ENCODE measurements around the gene ECI1.

The ECI1 gene

GRCh38 chr16:2195322-2196161, 55.8 kb downstream of the ECI1 start:
- no peak for FAIRE-seq
- TF ChIP-seq CTCF (IDR thresholded peaks at IDR 0.05; ENCODE audit: insufficient read depth, missing control alignments), result no peak
- DNase-seq (ENCODE audit: insufficient read length, low spot score), result no peak

- DNase-seq (ENCODE audit: insufficient read length, low spot score), result peak; percentile 75
- peak; percentile 48 for TF ChIP-seq CTCF (IDR thresholded peaks at IDR 0.05; ENCODE audit: insufficient read depth, missing control alignments)
- FAIRE-seq, result no peak
Observed at GRCh38 chr16:2194852-2195321, 56.5 kb downstream of the ECI1 start.

- FAIRE-seq (no peak), DNase-seq (ENCODE audit: insufficient read length, low spot score) (no peak)
- TF ChIP-seq CTCF (IDR thresholded peaks at IDR 0.05; ENCODE audit: insufficient read depth, missing control alignments), result no peak
Observed at GRCh38 chr16:2194166-2194834, 57.1 kb downstream of the ECI1 start.

GRCh38 chr16:2191446-2191706, 60.0 kb downstream of the ECI1 start:
- TF ChIP-seq CTCF (IDR thresholded peaks at IDR 0.05; ENCODE audit: insufficient read depth, missing control alignments), result no peak
- DNase-seq (ENCODE audit: insufficient read length, low spot score), result no peak
- no peak for FAIRE-seq

GRCh38 chr16:2190659-2191445, 60.5 kb downstream of the ECI1 start:
- DNase-seq (ENCODE audit: insufficient read length, low spot score) (no peak), FAIRE-seq (no peak)
- no peak for TF ChIP-seq CTCF (IDR thresholded peaks at IDR 0.05; ENCODE audit: insufficient read depth, missing control alignments)

- no peak for TF ChIP-seq CTCF (IDR thresholded peaks at IDR 0.05; ENCODE audit: insufficient read depth, missing control alignments)
- DNase-seq (ENCODE audit: insufficient read length, low spot score), result no peak
- FAIRE-seq, result no peak
Observed at GRCh38 chr16:2190002-2190658, 61.3 kb downstream of the ECI1 start.
